A549 treated with DMSO at 1 μM for 4 hours (cell line): ENCODE measurements around the gene LMAN1. TPM values are rescaled to one million over a fixed set of nuclear protein-coding genes. Genes with fewer than 3 reads are reported as not detected.

ENCODE experiments used
- total RNA-seq: library from RNA; stranded (reverse); fragments of 200-300 nt; extraction: Qiagen RNA extraction; gene quantifications from 5 replicates; pipeline ENCODE4 v1.2.3, GENCODE V29; 2022; ENCODE audit warnings: low read depth

The LMAN1 gene
- total RNA-seq = 29.0 to 43.2 TPM (median 38.0 TPM) in 5 replicates

DNA sequence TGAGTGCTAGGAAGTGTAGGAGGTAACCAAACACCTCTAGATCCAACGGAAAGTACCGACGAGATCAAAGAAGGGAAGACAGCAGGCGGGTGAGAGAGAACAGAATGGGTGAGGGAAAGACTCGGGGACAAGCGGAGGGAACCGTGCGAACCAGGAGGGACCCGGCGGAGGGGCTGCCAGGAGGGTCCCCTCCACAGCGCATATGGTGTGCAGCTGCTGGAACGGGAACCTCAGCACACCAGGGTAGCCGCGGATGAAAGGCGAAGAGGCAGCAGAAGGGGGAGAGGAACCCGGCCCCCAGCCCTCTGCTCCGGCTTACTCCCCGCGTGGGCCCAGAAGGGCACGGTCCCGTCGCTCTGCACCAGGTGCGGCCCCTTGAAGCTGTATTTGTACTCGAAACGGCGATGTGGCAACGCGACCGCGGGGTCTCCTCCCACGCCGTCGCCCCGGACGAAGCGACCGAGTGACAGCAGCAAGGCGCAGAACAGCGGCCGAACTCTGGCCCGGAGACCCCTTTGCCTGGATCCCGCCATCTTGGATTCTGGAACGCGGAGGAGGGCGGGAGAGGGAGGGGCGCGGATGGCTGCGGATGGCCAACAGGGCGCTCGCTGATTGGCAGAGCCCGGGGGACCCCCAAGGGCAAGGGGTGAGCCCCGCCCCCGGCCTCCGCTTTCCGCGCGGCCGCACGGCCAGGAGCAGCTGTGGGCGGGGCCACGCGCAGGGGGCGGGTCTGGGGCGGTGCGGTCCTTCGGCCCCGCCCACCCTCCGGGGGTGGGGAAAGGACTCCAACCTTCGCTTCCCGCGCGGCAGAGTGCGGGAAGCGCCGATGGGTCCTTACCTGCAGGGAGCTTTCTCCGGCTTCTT is at the start of gene LMAN1:
LMAN1 (minus strand) TSS at position 554 of the 864 bp plus-strand sequence; CDS start at position 533, 21 bp downstream.

DNA sequence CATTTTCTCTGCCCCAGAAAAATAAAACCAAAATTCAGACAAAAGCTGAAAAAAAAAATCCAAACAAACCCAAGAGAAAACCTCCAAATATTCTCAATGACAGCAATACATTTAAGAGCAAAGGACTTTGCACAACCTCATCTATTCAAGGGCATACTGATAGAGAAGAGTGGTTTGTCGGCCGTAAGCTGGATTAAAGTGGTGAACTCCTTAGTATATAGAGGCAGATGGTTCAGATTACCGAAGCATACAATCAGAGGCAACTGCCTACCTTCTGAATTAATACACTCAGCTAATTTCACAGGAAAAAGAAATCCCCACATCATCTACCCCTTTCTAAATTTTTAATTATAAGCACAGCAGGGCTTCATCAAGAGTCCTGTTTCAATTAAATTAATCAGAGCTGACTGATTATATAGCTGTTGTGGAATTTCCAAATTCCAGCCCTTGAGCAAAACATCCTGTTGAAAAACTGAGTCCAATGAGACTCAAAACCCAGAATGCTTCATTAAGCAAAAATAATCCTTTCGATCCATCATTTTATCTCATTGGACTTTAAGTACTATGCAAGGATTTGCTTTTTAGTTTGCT is 40.5 kb downstream of the LMAN1 start, which contains the start of gene CPLX4:
CPLX4 (minus strand) TSS at position 190 of the 591 bp plus-strand sequence; CDS start at position 3, 187 bp downstream.

Other genes starting within 250 kb of the LMAN1 start
- gene SEC11C, start 219.4 kb downstream of the LMAN1 start, total RNA-seq = 53.1 to 67.2 TPM (median 59.3 TPM) in 5 replicates
- gene GRP, start 139.1 kb downstream of the LMAN1 start, total RNA-seq = not detected in 5 replicates
- not detected in 5 replicates for gene RAX, start 85.8 kb downstream of the LMAN1 start, total RNA-seq
- gene CPLX4, start 40.6 kb downstream of the LMAN1 start, total RNA-seq = not detected in 5 replicates